HG02943 (cell line): ENCODE data around the gene BCLAF1.

Experiments used
- ATAC-seq: cut with Tn5 transposase; IDR thresholded peaks from one replicate; pipeline ENCODE4 v1.9.1; 2021; ENCODE audit warnings: mild to moderate bottlenecking, low read depth, moderate library complexity; ENCODE audit not compliant: unreplicated experiment

BCLAF1 gene

GRCh38 chr6:136208783-136209182 is 80.9 kb downstream of the BCLAF1 start:
- no peak for ATAC-seq
